WTC11 (cell line): ENCODE measurements around the gene RIC8B. TPM values are rescaled to one million over a fixed set of nuclear protein-coding genes. Genes with fewer than 3 reads are reported as not detected.

ENCODE experiments used
- ATAC-seq: fragments of 200-7000 bp; cut with Tn5 transposase; 2 replicates; pipeline ENCODE4 v1.10.0; 2021; ENCODE audit warnings: mild to moderate bottlenecking, moderate library complexity
- CTCF ChIA-PET: fragments of 300-600 bp; sonication (Branson Sonifier 250); formaldehyde crosslinking; loops from one replicate; lab custom pipeline; 2021; ENCODE audit warnings: antibody characterized with exemption; lab: Charles Lee
- POLR2A ChIA-PET: fragments of 350-600 bp; sonication (Branson Sonifier 250); formaldehyde crosslinking; loops from one replicate; lab custom pipeline; 2021; ENCODE audit warnings: antibody characterized with exemption; lab: Charles Lee
- DNase-seq: peaks from one replicate; pipeline ENCODE4 v3.0.0; 2021; ENCODE audit warnings: low spot score
- H3K27ac Mint-ChIP-seq: 2 replicates; pipeline ENCODE4 v1.8.0; 2021; ENCODE audit warnings: mixed read lengths
- H3K27me3 Mint-ChIP-seq: 2 replicates; pipeline ENCODE4 v1.8.0; 2021; ENCODE audit warnings: low read depth, mild to moderate bottlenecking, moderate library complexity, mixed read lengths
- H3K36me3 Mint-ChIP-seq: 2 replicates; pipeline ENCODE4 v1.8.0; 2021; ENCODE audit warnings: mixed read lengths
- H3K4me1 Mint-ChIP-seq: 2 replicates; pipeline ENCODE4 v1.8.0; 2022; ENCODE audit warnings: mixed read lengths
- H3K4me3 Mint-ChIP-seq: 2 replicates; pipeline ENCODE4 v1.8.0; 2021; ENCODE audit warnings: mild to moderate bottlenecking, moderate library complexity, mixed read lengths
- H3K9me3 Mint-ChIP-seq: 2 replicates; pipeline ENCODE4 v1.8.0; 2021; ENCODE audit warnings: mixed read lengths
- ETV6 ChIP-seq: sonication (generic); formaldehyde crosslinking; IDR thresholded peaks from 2 replicates; pipeline ENCODE4 v1.8.1; 2022; ENCODE audit warnings: mild to moderate bottlenecking, missing genetic modification reagents
- GRHL2 ChIP-seq: fragments of 250-450 bp; sonication (Bioruptor Pico); IDR thresholded peaks from 2 replicates; pipeline ENCODE4 v1.8.0; 2022; ENCODE audit warnings: mild to moderate bottlenecking, moderate library complexity; ENCODE audit not compliant: insufficient replicate concordance, severe bottlenecking
- JAZF1 ChIP-seq: fragments of 250-450 bp; sonication (Bioruptor Pico); IDR thresholded peaks from 2 replicates; pipeline ENCODE4 v1.9.0; 2021; ENCODE audit warnings: moderate library complexity, mild to moderate bottlenecking, inconsistent platforms
- JUN ChIP-seq: sonication (generic); formaldehyde crosslinking; IDR thresholded peaks from 2 replicates; pipeline ENCODE4 v1.8.0; 2023; ENCODE audit warnings: mild to moderate bottlenecking, missing genetic modification reagents
- OVOL2 ChIP-seq: fragments of 250-450 bp; sonication (Bioruptor Pico); IDR thresholded peaks from 2 replicates; pipeline ENCODE4 v1.9.0; 2021; ENCODE audit warnings: mild to moderate bottlenecking, borderline replicate concordance
- SMAD4 ChIP-seq: sonication (generic); formaldehyde crosslinking; IDR thresholded peaks from 2 replicates; pipeline ENCODE4 v1.8.0; 2022; ENCODE audit warnings: mild to moderate bottlenecking, missing genetic modification reagents
- ZBTB21 ChIP-seq: sonication (generic); formaldehyde crosslinking; IDR thresholded peaks from 2 replicates; pipeline ENCODE4 v1.8.1; 2023; ENCODE audit warnings: mild to moderate bottlenecking, missing genetic modification reagents, borderline replicate concordance
- ZNF121 ChIP-seq: sonication (generic); formaldehyde crosslinking; IDR thresholded peaks from 2 replicates; pipeline ENCODE4 v1.8.0; 2023; ENCODE audit warnings: missing genetic modification reagents
- ZNF423 ChIP-seq: fragments of 250-450 bp; sonication (Bioruptor Pico); IDR thresholded peaks from 2 replicates; pipeline ENCODE4 v2.1.2; 2022; ENCODE audit warnings: mild to moderate bottlenecking, moderate library complexity
- total RNA-seq: library from RNA; stranded (reverse); gene quantifications from 3 replicates; pipeline ENCODE4 v1.2.3, GENCODE V29; 2021
- TF ChIP-seq, protein P1 (sequence below): sonication (generic); formaldehyde crosslinking; IDR thresholded peaks from 2 replicates; pipeline ENCODE4 v1.8.1; 2022; ENCODE audit warnings: low read depth, mild to moderate bottlenecking, moderate library complexity, missing genetic modification reagents, borderline replicate concordance
- TF ChIP-seq, protein P2 (sequence below): sonication (generic); formaldehyde crosslinking; IDR thresholded peaks from 2 replicates; pipeline ENCODE4 v1.8.1; 2023; ENCODE audit warnings: mild to moderate bottlenecking, missing genetic modification reagents, moderate library complexity
- TF ChIP-seq, protein P3 (sequence below): sonication (generic); formaldehyde crosslinking; IDR thresholded peaks from 2 replicates; pipeline ENCODE4 v1.8.0; 2023; ENCODE audit warnings: missing genetic modification reagents, mild to moderate bottlenecking, borderline replicate concordance
- TF ChIP-seq, protein P4 (sequence below): fragments of 250-450 bp; sonication (Bioruptor Pico); conservative IDR thresholded peaks from 2 replicates; pipeline ENCODE4 v1.9.0; 2021; ENCODE audit warnings: mild to moderate bottlenecking
- TF ChIP-seq, protein P5 (sequence below): fragments of 250-450 bp; sonication (Bioruptor Pico); IDR thresholded peaks from 2 replicates; pipeline ENCODE4 v1.9.0; 2021; ENCODE audit warnings: moderate library complexity, mild to moderate bottlenecking, inconsistent platforms, borderline replicate concordance
- TF ChIP-seq, protein P6 (sequence below): sonication (generic); formaldehyde crosslinking; IDR thresholded peaks from 2 replicates; pipeline ENCODE4 v1.8.0; 2022; ENCODE audit warnings: missing genetic modification reagents
- TF ChIP-seq, protein P7 (sequence below): fragments of 250-450 bp; sonication (Bioruptor Pico); IDR thresholded peaks from 2 replicates; pipeline ENCODE4 v1.9.0; 2021; ENCODE audit warnings: mild to moderate bottlenecking, borderline replicate concordance

The RIC8B gene
- total RNA-seq, 1 experiment from 2014 or later = 20.2 TPM

DNA sequence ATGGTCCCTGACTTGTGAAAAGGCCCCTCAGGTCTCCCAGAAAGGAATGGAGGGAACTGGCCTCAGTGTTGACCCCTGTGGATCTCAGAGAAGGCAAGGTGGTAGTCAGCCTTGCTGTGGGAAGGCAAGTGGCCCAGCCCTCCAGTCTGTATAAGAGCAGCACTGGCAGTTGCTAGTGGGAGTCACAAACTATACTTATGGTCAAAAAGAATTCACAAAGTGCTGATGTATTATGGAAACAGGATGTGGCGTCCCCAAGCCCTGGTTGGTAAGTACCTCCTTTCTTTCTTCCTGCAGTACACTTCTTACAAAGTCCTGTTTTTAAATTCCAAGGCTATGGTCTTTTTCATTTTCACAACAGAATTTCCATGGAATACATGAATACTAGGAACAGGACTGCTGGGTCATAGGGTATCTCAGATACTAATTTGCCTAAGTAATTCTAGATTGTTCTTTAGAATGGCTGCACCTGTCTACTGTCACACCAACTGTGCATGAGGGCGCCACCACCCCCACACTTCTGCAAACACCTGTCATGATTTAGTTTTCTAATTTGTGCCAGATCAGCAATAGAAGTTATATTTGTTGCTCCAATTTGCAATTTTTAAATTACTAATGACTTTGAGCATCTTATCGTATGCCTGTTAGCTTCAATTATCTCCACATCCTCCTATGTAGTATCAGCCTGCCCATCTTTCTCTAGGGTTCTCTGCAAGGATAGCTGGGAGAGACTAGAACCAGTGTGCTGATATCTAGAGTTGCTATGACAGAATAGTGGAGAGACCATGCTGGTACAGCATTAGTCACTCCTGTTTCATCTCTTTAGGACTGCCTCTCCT, 140.5 kb downstream of the RIC8B start:
- no peaks in the 10 kb centered on the region for H3K9me3 Mint-ChIP-seq
- no peak for DNase-seq
- no peak overlapping the region for H3K27ac Mint-ChIP-seq
- CTCF ChIA-PET = no interaction called here
- ATAC-seq = no peak
- H3K36me3 Mint-ChIP-seq = no peaks in the 10 kb centered on the region
- TF ChIP-seq ZNF423 (no peak), GRHL2 (CRISPR knock-in tag) (no peak)
- TF ChIP-seq, protein P1, sequence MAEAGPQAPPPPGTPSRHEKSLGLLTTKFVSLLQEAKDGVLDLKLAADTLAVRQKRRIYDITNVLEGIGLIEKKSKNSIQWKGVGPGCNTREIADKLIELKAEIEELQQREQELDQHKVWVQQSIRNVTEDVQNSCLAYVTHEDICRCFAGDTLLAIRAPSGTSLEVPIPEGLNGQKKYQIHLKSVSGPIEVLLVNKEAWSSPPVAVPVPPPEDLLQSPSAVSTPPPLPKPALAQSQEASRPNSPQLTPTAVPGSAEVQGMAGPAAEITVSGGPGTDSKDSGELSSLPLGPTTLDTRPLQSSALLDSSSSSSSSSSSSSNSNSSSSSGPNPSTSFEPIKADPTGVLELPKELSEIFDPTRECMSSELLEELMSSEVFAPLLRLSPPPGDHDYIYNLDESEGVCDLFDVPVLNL (CRISPR knock-in tag) = no peak
- POLR2A ChIA-PET = no interaction called here
- peaks cover 28% of the 10 kb centered on the region for H3K4me1 Mint-ChIP-seq
- H3K27me3 Mint-ChIP-seq = peaks cover 4% of the 10 kb centered on the region
- H3K4me3 Mint-ChIP-seq = no peak overlapping the region

DNA sequence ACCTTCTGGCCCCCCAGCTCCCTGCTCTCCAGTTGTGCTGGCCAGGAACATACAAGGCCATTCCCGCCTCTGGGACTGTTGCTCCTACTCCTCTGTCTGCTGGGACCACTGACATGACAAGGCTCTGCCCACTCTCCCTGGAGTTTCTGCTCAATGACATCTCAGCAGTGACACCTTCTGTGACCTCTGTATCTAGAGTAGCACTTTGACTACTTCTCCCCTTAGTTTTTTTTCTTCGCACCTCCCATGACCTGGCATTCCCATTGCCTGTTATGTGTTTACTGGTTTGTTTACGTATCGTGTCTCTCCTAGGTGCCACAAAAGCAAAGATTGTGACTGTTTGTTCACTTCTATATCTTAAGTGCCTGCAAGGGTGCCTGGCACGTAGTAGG, 141.1 kb downstream of the RIC8B start:
- TF ChIP-seq, protein P2, sequence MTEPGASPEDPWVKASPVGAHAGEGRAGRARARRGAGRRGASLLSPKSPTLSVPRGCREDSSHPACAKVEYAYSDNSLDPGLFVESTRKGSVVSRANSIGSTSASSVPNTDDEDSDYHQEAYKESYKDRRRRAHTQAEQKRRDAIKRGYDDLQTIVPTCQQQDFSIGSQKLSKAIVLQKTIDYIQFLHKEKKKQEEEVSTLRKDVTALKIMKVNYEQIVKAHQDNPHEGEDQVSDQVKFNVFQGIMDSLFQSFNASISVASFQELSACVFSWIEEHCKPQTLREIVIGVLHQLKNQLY (CRISPR knock-in tag) = no peak
- TF ChIP-seq, protein P3, sequence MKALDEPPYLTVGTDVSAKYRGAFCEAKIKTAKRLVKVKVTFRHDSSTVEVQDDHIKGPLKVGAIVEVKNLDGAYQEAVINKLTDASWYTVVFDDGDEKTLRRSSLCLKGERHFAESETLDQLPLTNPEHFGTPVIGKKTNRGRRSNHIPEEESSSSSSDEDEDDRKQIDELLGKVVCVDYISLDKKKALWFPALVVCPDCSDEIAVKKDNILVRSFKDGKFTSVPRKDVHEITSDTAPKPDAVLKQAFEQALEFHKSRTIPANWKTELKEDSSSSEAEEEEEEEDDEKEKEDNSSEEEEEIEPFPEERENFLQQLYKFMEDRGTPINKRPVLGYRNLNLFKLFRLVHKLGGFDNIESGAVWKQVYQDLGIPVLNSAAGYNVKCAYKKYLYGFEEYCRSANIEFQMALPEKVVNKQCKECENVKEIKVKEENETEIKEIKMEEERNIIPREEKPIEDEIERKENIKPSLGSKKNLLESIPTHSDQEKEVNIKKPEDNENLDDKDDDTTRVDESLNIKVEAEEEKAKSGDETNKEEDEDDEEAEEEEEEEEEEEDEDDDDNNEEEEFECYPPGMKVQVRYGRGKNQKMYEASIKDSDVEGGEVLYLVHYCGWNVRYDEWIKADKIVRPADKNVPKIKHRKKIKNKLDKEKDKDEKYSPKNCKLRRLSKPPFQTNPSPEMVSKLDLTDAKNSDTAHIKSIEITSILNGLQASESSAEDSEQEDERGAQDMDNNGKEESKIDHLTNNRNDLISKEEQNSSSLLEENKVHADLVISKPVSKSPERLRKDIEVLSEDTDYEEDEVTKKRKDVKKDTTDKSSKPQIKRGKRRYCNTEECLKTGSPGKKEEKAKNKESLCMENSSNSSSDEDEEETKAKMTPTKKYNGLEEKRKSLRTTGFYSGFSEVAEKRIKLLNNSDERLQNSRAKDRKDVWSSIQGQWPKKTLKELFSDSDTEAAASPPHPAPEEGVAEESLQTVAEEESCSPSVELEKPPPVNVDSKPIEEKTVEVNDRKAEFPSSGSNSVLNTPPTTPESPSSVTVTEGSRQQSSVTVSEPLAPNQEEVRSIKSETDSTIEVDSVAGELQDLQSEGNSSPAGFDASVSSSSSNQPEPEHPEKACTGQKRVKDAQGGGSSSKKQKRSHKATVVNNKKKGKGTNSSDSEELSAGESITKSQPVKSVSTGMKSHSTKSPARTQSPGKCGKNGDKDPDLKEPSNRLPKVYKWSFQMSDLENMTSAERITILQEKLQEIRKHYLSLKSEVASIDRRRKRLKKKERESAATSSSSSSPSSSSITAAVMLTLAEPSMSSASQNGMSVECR (CRISPR knock-in tag) = no peak
- TF ChIP-seq, protein P4, sequence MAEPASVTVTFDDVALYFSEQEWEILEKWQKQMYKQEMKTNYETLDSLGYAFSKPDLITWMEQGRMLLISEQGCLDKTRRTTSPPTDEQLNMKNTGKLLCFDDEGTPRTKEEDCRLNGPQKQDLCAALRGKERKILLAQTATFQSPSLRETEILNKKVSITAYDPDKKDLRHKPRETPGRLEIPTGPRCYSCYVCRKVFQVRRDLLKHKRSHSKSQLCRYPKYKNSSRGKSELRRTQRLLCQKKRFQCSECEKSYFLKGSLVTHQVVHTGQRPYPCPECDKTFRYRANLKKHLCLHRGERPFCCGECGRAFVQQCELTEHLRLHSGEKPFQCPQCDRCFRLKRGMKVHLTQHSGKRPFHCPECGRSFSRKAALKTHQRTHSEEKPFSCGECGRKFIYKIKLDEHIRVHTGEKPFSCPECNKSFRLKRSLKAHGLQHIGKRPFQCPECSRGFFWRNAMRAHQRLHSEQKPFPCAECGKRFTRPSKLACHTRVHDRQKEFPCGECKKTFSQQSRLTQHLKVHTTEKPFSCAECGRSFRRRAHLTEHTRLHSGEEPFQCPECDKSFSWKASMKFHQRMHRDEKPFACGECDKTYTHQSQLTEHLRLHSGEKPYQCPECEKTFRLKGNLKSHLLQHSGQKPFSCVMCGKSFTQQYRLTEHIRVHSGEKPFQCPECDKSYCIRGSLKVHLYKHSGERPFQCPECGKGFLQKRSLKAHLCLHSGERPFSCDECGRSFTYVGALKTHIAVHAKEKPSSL (CRISPR knock-in tag) = no peak
- TF ChIP-seq, protein P5, sequence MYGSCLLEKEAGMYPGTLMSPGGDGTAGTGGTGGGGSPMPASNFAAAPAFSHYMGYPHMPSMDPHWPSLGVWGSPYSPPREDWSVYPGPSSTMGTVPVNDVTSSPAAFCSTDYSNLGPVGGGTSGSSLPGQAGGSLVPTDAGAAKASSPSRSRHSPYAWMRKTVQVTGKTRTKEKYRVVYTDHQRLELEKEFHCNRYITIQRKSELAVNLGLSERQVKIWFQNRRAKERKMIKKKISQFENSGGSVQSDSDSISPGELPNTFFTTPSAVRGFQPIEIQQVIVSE (CRISPR knock-in tag) = no peak
- TF ChIP-seq, protein P6, sequence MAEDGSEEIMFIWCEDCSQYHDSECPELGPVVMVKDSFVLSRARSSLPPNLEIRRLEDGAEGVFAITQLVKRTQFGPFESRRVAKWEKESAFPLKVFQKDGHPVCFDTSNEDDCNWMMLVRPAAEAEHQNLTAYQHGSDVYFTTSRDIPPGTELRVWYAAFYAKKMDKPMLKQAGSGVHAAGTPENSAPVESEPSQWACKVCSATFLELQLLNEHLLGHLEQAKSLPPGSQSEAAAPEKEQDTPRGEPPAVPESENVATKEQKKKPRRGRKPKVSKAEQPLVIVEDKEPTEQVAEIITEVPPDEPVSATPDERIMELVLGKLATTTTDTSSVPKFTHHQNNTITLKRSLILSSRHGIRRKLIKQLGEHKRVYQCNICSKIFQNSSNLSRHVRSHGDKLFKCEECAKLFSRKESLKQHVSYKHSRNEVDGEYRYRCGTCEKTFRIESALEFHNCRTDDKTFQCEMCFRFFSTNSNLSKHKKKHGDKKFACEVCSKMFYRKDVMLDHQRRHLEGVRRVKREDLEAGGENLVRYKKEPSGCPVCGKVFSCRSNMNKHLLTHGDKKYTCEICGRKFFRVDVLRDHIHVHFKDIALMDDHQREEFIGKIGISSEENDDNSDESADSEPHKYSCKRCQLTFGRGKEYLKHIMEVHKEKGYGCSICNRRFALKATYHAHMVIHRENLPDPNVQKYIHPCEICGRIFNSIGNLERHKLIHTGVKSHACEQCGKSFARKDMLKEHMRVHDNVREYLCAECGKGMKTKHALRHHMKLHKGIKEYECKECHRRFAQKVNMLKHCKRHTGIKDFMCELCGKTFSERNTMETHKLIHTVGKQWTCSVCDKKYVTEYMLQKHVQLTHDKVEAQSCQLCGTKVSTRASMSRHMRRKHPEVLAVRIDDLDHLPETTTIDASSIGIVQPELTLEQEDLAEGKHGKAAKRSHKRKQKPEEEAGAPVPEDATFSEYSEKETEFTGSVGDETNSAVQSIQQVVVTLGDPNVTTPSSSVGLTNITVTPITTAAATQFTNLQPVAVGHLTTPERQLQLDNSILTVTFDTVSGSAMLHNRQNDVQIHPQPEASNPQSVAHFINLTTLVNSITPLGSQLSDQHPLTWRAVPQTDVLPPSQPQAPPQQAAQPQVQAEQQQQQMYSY (CRISPR knock-in tag) = no peak
- TF ChIP-seq OVOL2 (CRISPR knock-in tag) (no peak), JUN (CRISPR knock-in tag) (no peak), JAZF1 (CRISPR knock-in tag) (no peak), ZBTB21 (CRISPR knock-in tag) (no peak), SMAD4 (CRISPR knock-in tag) (no peak), ZNF121 (CRISPR knock-in tag) (no peak), ETV6 (CRISPR knock-in tag) (no peak)
- TF ChIP-seq, protein P7, sequence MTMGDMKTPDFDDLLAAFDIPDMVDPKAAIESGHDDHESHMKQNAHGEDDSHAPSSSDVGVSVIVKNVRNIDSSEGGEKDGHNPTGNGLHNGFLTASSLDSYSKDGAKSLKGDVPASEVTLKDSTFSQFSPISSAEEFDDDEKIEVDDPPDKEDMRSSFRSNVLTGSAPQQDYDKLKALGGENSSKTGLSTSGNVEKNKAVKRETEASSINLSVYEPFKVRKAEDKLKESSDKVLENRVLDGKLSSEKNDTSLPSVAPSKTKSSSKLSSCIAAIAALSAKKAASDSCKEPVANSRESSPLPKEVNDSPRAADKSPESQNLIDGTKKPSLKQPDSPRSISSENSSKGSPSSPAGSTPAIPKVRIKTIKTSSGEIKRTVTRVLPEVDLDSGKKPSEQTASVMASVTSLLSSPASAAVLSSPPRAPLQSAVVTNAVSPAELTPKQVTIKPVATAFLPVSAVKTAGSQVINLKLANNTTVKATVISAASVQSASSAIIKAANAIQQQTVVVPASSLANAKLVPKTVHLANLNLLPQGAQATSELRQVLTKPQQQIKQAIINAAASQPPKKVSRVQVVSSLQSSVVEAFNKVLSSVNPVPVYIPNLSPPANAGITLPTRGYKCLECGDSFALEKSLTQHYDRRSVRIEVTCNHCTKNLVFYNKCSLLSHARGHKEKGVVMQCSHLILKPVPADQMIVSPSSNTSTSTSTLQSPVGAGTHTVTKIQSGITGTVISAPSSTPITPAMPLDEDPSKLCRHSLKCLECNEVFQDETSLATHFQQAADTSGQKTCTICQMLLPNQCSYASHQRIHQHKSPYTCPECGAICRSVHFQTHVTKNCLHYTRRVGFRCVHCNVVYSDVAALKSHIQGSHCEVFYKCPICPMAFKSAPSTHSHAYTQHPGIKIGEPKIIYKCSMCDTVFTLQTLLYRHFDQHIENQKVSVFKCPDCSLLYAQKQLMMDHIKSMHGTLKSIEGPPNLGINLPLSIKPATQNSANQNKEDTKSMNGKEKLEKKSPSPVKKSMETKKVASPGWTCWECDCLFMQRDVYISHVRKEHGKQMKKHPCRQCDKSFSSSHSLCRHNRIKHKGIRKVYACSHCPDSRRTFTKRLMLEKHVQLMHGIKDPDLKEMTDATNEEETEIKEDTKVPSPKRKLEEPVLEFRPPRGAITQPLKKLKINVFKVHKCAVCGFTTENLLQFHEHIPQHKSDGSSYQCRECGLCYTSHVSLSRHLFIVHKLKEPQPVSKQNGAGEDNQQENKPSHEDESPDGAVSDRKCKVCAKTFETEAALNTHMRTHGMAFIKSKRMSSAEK (CRISPR knock-in tag) = no peak
- Mint-ChIP-seq H3K36me3 (no peaks in the 10 kb centered on the region), H3K9me3 (no peaks in the 10 kb centered on the region), H3K4me3 (no peak overlapping the region), H3K27ac (no peak overlapping the region), H3K4me1 (peaks cover 28% of the 10 kb centered on the region), H3K27me3 (peaks cover 4% of the 10 kb centered on the region)
- DNase-seq (no peak), ATAC-seq (no peak)
- POLR2A ChIA-PET = no interaction called here
- CTCF ChIA-PET = no interaction called here
